22Rv1 (cell line): Measurements from ENCODE around the gene NAIF1.

Experiments
- ZFX ChIP-seq: fragments of 450-650 bp; IDR thresholded peaks from 2 replicates; pipeline ENCODE4 v1.6.1; 2017; ENCODE audit warnings: antibody characterized with exemption, borderline replicate concordance
- TF ChIP-seq, protein P1 (sequence below): fragments of 450-650 bp; IDR thresholded peaks from 2 replicates; pipeline ENCODE4 v1.5.1; 2017; ENCODE audit warnings: mild to moderate bottlenecking

GRCh38 chr9:128108269-128109049, 41.3 kb upstream of the NAIF1 start:
- TF ChIP-seq, protein P1, sequence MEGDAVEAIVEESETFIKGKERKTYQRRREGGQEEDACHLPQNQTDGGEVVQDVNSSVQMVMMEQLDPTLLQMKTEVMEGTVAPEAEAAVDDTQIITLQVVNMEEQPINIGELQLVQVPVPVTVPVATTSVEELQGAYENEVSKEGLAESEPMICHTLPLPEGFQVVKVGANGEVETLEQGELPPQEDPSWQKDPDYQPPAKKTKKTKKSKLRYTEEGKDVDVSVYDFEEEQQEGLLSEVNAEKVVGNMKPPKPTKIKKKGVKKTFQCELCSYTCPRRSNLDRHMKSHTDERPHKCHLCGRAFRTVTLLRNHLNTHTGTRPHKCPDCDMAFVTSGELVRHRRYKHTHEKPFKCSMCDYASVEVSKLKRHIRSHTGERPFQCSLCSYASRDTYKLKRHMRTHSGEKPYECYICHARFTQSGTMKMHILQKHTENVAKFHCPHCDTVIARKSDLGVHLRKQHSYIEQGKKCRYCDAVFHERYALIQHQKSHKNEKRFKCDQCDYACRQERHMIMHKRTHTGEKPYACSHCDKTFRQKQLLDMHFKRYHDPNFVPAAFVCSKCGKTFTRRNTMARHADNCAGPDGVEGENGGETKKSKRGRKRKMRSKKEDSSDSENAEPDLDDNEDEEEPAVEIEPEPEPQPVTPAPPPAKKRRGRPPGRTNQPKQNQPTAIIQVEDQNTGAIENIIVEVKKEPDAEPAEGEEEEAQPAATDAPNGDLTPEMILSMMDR = no peak
- no peak for TF ChIP-seq ZFX
